HG02759 (cell line): ENCODE data around the gene KCNH3.

ENCODE experiments used
- ATAC-seq: cut with Tn5 transposase; IDR thresholded peaks from one replicate; pipeline ENCODE4 v1.9.1; 2021; ENCODE audit warnings: mild to moderate bottlenecking, moderate library complexity; ENCODE audit not compliant: unreplicated experiment

The KCNH3 gene

DNA sequence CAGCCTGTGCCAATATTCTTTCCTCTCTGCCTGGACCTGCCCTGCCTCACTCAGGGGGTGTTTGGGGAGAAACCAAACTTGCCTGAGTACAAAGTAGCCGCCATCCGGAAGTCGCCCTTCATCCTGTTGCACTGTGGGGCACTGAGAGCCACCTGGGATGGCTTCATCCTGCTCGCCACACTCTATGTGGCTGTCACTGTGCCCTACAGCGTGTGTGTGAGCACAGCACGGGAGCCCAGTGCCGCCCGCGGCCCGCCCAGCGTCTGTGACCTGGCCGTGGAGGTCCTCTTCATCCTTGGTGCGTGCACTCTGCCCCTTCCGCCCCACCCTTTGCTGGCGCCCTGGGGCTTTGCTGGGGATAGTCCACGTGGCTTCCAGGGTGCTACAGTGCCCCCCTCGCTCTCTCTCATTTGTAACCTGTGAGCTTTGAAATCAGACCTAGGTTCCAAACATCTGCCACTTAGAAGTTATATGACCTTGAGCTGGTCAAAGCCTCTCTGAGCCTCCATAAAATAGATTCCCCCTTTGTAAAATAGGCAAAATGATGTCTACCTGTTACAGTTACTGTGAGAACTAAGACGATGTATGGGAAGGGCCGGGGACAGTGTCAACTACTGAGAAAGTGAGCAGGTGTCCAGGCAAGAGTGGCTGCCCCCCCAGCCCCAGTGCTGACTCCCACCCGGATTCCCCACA, 4.5 kb downstream of the KCNH3 start:
- ATAC-seq = no peak

DNA sequence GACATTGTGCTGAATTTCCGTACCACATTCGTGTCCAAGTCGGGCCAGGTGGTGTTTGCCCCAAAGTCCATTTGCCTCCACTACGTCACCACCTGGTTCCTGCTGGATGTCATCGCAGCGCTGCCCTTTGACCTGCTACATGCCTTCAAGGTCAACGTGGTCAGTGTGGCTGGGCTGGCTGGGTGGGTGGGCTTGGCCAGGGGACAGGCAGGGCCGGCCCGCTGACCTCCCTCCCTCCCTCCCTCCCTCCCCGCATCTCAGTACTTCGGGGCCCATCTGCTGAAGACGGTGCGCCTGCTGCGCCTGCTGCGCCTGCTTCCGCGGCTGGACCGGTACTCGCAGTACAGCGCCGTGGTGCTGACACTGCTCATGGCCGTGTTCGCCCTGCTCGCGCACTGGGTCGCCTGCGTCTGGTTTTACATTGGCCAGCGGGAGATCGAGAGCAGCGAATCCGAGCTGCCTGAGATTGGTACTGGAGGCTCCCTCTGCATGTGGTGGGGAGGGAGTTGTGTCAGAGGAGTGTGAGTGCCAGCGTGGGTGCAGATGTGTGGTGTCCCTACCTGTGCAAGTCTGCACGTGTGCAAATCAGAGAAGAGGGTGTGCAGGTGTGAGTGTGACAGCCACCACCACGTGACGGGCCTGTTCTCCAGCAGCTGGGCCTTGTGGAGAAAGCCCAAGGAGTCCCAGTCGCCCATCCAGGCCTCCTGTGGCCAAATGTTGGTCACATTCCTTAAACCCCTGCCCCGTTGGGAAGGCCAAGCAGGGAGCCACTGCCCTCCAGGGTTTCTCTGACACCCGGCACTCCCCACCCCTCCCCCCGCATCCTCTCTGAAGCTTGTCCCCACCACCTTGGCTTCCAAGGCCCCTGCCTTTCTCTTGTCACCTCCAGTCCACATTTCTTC, 5.3 kb downstream of the KCNH3 start:
- no peak for ATAC-seq

DNA sequence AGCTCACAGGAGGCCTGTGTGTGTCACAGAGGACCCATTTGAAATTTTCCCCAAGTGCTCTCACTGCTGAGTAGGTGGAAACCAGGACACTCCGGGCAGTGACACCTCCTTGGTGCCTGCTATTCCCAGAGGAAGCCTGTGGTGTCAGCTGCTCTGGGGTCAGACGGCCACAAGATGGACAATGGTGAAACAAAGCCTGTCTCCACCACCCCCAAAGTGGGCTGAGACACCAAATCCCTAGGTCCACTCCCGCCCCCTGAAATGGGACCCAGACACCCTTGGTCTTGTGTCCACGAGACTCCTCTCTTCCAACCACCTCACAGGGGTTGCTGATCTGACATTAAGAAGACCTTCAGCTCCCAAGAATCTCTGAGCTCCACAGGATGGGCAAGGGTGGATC, 7.0 kb downstream of the KCNH3 start:
- ATAC-seq = no peak

DNA sequence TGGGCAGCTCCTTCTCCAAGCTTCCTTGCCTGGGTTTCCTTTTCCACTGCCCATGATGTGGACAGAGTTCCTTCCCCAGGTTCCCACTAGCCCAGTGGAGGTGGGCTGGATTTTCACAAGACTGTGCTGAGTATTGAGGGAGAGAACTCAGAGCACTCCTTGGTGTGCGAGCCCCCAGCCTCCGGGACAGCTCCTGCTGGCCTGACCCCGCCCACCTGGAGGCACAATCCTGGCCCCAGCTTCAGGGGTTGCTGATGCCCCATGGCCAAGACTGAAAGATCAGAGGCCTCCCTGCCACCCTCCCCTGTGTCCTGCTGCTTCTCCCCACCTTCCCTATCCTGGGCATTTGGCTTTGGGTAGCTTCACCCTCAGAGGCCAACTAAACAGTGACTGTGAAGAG, 7.7 kb downstream of the KCNH3 start:
- no peak for ATAC-seq

DNA sequence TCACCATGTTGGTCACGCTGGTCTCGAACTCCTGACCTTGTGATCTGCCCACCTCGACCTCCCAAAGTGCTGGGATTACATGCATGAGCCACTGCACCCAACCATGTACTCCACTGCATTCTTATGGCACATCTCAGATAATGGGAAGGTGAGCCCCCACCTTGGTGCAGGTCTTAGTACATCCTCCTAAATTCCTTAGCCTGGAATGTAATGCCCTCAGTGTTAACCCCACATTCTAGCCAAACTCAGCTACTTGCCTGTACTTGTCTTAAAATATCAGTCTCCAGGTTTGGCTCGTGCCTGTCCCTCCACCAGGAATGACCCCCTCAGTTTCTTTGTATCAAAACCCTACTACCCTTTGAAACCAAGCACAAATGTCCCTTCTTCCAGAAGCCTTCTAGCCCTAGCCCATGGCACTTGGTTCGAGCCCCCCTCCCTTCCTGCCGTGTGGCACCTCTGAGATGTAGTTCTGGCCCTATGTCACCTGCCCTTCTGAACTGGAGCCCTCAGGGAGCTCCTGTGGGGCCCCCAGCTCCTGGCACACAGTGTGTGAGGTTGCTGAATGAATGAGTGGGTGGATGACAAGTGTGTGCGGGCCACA, 8.4 kb downstream of the KCNH3 start:
- no peak for ATAC-seq

DNA sequence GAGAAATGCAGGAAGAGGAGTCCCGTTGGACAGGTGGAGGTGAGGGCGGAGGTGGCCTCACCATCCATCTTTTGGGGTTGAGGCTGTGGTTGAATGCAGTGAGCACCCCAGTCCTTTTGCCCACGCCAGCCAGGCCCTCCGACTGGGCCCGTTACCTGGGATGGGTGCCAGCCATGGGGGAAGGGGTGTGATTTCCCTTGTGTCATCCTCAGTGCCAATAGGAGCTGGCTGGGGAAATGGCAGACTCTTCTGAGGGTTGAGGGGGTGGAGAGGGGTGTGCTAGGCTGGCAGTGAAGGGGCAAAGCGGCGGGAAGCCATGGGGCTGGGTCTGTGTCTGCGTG, 9.6 kb downstream of the KCNH3 start:
- ATAC-seq = no peak

DNA sequence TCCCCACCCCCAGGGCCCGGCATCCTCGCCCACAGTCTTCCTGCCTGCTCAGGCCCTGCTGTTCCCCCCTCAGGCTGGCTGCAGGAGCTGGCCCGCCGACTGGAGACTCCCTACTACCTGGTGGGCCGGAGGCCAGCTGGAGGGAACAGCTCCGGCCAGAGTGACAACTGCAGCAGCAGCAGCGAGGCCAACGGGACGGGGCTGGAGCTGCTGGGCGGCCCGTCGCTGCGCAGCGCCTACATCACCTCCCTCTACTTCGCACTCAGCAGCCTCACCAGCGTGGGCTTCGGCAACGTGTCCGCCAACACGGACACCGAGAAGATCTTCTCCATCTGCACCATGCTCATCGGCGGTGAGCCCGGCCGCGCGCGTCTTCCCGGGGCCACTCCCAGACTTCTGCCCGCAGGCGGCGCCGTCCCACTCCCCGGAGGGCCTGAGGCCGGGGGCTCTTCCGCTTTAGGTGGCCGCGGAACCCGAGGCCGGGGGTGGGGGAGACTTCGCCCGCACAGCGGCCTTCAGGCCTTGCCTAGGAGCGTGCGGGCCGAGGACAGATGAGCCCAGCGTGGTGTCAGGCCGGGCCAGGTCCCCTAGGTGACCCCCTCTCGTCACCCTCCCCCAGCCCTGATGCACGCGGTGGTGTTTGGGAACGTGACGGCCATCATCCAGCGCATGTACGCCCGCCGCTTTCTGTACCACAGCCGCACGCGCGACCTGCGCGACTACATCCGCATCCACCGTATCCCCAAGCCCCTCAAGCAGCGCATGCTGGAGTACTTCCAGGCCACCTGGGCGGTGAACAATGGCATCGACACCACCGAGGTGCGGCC, 10.2 kb downstream of the KCNH3 start:
- no peak for ATAC-seq

DNA sequence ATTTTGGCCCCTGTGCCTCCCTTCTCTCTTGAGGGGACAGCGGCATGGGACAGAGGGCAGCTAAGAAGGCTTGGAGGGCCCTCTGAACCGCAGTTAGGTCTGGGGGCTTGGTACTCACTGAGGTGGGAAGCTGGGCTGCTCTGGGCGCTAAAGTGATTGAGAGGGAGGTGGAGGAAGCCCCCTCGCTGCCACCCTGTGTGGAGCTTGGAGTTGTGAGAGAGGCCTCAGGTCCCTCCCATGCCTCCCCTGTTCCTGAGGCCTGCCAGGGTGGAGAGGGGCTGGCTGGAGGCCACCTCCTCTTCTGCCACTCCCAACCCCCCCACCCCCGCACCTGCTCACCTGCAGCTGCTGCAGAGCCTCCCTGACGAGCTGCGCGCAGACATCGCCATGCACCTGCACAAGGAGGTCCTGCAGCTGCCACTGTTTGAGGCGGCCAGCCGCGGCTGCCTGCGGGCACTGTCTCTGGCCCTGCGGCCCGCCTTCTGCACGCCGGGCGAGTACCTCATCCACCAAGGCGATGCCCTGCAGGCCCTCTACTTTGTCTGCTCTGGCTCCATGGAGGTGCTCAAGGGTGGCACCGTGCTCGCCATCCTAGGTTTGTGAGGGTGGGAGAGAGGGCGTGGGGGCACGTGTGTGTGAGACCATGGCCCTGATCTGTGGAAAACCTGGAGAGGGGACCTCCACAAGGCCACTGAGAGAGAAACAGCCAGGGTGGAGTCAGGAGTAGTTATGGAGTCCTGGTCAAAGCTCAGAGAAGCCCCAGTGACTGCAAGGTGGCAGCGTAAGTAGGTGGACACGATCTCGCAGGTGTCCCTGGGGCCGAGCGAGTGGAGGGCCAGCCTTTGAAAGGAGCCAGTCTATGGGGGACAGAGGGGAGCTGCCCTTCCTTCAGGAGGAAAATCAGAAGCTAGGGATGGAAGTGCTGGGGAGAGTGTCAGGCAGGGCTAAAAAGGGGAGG, 11.2 kb downstream of the KCNH3 start:
- no peak for ATAC-seq

DNA sequence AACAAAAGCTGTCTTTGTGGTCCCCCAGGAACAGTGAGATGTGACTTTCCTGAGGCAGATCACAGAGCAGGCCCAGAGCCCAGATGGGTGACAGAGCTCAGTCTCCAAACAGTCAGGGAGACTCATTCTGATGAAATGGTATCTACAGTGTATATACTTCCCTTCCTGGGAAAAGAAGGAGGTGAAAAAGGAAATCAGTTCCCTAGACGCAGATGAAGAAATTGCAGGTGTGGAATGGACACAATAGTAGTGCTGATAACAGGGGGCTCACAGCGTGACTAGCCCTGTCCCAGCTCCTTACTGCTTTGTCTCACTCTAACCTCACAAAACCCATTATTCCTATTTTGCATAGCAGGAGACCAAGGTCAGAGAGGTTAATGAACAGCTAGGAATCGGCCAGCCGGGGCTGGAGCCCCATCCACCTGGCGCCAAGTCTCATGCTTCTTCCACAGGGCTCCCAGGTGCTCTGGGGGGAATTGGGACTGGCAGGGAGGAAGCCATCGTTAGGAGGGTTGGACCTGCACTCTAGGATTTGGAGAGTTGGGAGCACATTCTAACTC, 11.9 kb downstream of the KCNH3 start:
- no peak for ATAC-seq

DNA sequence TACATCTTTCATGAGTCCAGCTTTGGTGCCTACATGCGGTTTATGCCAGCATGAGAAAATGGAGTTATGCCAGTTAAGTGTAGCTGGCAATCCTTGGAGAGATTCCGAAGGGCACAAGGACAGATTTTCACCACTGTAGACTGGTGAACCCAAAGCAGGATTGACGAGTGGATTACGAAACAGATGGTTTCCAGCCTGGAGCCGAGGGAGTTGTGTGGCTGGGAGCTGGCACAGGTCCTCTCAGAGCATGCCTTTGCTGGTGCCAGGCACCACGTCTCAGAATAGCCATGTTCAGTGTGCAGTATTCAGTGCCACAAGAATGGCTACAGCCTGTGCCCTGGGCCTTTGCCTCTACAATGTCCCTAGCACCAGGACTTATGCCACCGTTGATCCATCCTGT, 13.2 kb downstream of the KCNH3 start:
- ATAC-seq = no peak

DNA sequence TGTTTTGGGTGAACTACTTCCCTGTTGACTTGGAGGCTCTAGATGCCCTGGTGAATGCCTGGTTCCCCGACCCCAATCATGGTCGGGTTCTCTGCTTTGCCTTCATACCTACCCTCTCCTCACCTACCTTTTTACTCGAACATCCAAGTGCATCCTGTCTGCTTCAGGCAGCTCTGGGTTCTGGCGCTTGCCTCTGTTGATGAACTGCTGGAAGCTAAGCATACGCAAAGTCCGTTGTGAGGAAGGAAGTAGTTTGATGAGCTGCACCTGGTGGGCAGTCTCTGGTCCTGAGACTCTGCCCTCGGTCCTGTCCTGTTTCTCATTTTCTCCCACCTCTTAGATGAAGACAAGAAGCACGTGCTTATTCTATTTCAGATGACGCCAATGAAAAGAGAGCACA, 13.6 kb downstream of the KCNH3 start:
- ATAC-seq = no peak

DNA sequence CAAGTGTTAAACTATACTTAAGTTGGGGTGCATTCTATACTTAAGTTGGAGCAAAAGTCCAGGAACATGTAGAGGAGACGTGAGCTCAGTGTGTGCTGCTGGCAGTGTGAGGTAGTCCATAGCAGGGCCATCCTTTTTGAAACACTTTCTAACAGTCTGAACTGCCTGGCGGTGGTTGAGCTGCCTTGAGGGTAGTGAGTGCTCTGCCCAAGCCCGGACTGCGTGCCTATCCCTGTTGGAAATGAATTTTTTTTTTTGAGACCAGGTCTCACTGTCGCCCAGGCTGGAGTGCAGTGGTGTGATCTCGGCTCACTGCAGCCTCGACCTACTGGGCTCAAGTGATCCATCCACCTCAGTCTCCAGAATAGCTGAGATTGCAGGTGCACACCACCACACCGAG, 14.1 kb downstream of the KCNH3 start:
- ATAC-seq = no peak

DNA sequence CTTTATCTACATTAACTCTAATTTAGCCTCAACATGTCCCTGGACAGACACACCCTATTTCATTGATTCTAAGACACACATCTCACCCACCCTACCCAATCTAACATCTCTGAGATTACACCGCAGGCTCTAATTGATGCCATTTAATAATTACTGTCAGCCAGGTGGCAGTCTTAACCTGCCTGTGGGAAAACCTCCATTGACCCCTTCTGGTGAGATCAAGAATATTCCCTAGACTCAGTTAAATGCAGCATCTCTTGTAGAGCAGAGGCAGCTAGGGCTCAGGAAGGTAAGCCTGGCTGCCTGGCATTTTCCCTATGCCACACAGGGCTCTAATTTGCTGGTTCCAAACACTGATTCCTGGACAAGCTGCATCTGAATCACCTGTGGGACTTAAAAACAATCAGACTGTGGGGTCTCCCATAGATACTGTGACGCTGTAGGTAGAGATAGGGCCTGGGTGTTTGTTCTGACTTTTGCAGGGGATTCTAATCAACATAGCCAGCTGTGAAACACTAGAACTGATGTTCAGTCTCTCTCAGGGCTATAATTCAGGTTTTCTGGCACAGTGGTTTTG, 14.8 kb downstream of the KCNH3 start:
- ATAC-seq = no peak

DNA sequence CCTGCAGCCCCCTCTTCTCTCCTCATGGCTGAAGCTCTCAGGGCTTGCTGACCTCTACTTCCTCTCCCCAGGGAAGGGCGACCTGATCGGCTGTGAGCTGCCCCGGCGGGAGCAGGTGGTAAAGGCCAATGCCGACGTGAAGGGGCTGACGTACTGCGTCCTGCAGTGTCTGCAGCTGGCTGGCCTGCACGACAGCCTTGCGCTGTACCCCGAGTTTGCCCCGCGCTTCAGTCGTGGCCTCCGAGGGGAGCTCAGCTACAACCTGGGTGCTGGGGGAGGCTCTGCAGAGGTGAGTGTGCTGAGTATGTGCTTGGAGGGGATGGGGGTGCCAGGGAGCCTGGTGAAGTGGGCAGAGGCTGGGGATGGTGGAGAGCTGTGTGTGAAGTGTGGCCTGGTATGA, 15.4 kb downstream of the KCNH3 start:
- ATAC-seq = no peak

DNA sequence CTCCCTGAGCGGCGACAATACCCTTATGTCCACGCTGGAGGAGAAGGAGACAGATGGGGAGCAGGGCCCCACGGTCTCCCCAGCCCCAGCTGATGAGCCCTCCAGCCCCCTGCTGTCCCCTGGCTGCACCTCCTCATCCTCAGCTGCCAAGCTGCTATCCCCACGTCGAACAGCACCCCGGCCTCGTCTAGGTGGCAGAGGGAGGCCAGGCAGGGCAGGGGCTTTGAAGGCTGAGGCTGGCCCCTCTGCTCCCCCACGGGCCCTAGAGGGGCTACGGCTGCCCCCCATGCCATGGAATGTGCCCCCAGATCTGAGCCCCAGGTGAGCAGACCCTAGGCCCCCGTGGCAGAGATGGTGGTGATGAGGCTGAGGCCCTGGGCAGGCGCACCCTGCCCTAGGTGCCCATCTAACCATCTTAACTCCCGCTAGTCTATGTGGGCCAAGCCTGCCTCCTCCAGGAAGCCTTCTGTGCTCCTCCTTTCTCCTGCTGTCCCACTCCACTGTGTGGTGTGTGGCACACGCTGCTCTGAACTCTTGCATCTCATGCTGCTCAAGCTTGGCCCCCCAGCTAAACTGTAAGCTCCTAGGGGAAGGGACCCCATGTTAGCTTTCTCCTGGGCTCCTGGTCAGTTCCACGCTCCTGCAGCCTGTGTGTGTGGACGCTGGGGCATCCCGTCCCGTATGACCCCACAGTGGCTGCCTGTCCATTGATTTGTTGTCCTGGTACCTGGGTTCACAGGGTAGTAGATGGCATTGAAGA, 17.0 kb downstream of the KCNH3 start:
- no peak for ATAC-seq

DNA sequence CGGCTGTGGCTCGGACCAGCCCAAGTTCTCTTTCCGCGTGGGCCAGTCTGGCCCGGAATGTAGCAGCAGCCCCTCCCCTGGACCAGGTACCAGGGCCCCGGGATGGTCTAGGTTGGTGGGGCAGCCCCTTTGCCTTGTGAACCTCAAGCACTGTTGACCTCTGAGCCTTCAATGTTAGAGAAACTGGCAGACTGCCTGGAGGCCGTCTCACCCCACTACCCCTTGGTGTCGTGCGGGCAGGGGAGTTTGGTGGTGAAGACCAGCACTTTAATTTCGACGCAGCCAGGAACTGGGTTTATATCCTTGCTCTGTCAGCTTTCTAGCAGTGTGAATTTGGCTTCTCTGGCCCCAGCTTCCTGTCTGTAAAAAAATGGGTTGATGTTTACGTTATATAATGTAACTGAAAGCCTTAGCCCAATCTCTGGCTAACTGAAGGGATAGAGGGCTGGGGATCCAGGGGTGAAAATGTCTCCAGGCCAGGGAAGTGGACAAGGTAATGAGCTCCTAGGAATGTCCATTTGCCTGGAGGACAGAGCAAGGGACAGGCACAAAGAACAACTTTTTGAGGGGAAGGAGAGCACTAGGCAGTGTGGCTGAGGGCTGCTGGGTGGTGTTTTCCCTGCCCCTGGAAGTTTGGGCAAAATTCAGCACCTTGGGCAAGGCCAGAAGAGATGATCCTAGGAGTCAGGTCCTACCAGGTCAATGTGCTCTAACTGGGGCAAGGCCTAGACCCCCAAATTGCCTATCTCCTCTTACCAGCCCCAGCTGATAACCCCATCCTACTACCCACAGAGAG, 17.8 kb downstream of the KCNH3 start:
- ATAC-seq = no peak

DNA sequence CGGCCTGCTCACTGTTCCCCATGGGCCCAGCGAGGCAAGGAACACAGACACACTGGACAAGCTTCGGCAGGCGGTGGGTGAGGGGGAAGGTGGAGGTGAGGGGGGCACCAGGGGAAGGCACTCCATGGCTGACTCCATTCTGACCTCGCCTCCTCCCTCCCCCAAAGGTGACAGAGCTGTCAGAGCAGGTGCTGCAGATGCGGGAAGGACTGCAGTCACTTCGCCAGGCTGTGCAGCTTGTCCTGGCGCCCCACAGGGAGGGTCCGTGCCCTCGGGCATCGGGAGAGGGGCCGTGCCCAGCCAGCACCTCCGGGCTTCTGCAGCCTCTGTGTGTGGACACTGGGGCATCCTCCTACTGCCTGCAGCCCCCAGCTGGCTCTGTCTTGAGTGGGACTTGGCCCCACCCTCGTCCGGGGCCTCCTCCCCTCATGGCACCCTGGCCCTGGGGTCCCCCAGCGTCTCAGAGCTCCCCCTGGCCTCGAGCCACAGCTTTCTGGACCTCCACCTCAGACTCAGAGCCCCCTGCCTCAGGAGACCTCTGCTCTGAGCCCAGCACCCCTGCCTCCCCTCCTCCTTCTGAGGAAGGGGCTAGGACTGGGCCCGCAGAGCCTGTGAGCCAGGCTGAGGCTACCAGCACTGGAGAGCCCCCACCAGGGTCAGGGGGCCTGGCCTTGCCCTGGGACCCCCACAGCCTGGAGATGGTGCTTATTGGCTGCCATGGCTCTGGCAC, 18.5 kb downstream of the KCNH3 start:
- ATAC-seq = no peak
